Measurements from ENCODE around the gene PCDHGC5.
A peak's percentile ranks its signal among the peaks of the same experiment; 100 is the strongest.

GRCh38 chr5:141507387-141508091 lies 18.7 kb downstream of the PCDHGC5 start:
- TF ChIP-seq CTCF (IDR thresholded peaks at IDR 0.05 in 4 of 5, conservative IDR thresholded peaks at IDR 0.05 in 1 of 5) (no peak), POLR2A (IDR thresholded peaks at IDR 0.05) (peak in 1 of 2 donors; percentile 8)

Measured in gastrocnemius medialis (tissue), 4 donors.